Effector memory CD4-positive, alpha-beta T cell (primary cell): ENCODE data around the gene UPF2.

ENCODE experiments used
- DNase-seq, 3 donors: peaks; one replicate each; pipeline ENCODE4 v3.0.0-alpha.2; 2020
- H3K27ac ChIP-seq: 2 replicates; pipeline ENCODE4 v1.7.0; 2013; ENCODE audit warnings: mild to moderate bottlenecking, low read length, moderate library complexity; ENCODE audit not compliant: insufficient read depth, poor library complexity, severe bottlenecking
- H3K27me3 ChIP-seq: replicated peaks from 2 replicates; pipeline ENCODE4 v1.7.0; 2013; ENCODE audit warnings: mild to moderate bottlenecking, low read length; ENCODE audit not compliant: insufficient read depth, control insufficient read depth, poor library complexity, severe bottlenecking
- H3K36me3 ChIP-seq: 2 replicates; pipeline ENCODE4 v1.7.0; 2013; ENCODE audit warnings: mild to moderate bottlenecking, low read length, moderate library complexity; ENCODE audit not compliant: control insufficient read depth, insufficient read depth
- H3K4me1 ChIP-seq: 2 replicates; pipeline ENCODE4 v1.7.0; 2013; ENCODE audit warnings: low read length, mild to moderate bottlenecking; ENCODE audit not compliant: control insufficient read depth, insufficient read depth, poor library complexity, severe bottlenecking
- H3K4me3 ChIP-seq: 2 replicates; pipeline ENCODE4 v1.7.0; 2013; ENCODE audit warnings: low read length, low read depth, mild to moderate bottlenecking; ENCODE audit not compliant: insufficient read depth, poor library complexity, severe bottlenecking
- H3K9me3 ChIP-seq: 2 replicates; pipeline ENCODE4 v1.7.0; 2013; ENCODE audit warnings: mild to moderate bottlenecking, low read length, moderate library complexity; ENCODE audit not compliant: control insufficient read depth

The UPF2 gene

GRCh38 chr10:11880151-11881029 is 162.2 kb downstream of the UPF2 start:
- no peak for DNase-seq

GRCh38 chr10:11879387-11880094 is 163.1 kb downstream of the UPF2 start:
- no peaks in the 10 kb centered on the region for H3K9me3 ChIP-seq
- no peaks in the 10 kb centered on the region for H3K36me3 ChIP-seq
- H3K4me3 ChIP-seq = no peak overlapping the region
- no peak for DNase-seq
- peaks cover 4% of the 10 kb centered on the region for H3K4me1 ChIP-seq
- H3K27me3 ChIP-seq = no peaks in the 10 kb centered on the region
- H3K27ac ChIP-seq = no peak overlapping the region

More at GRCh38 chr10:11880151-11881029, 162.2 kb downstream of the UPF2 start:
- no peak overlapping the region for H3K4me3 ChIP-seq
- no peak overlapping the region for H3K27ac ChIP-seq
- H3K36me3 ChIP-seq = no peaks in the 10 kb centered on the region
- H3K4me1 ChIP-seq = no peaks in the 10 kb centered on the region
- H3K9me3 ChIP-seq = no peaks in the 10 kb centered on the region
- H3K27me3 ChIP-seq = no peaks in the 10 kb centered on the region

- H3K9me3 ChIP-seq = no peaks in the 10 kb centered on the region
- no peaks in the 10 kb centered on the region for H3K27me3 ChIP-seq
- DNase-seq = no peak
- no peak overlapping the region for H3K27ac ChIP-seq
- H3K4me1 ChIP-seq = peaks cover 6% of the 10 kb centered on the region
- no peak overlapping the region for H3K4me3 ChIP-seq
- H3K36me3 ChIP-seq = no peaks in the 10 kb centered on the region
These were observed 163.8 kb downstream of the UPF2 start for GRCh38 chr10:11878776-11879175.

- Histone ChIP-seq H3K4me1 (peaks cover 6% of the 10 kb centered on the region), H3K36me3 (no peaks in the 10 kb centered on the region), H3K9me3 (no peaks in the 10 kb centered on the region), H3K4me3 (no peak overlapping the region), H3K27me3 (no peaks in the 10 kb centered on the region), H3K27ac (no peak overlapping the region)
- DNase-seq = no peak
These were observed 165.1 kb downstream of the UPF2 start for GRCh38 chr10:11877591-11877905.

GRCh38 chr10:11876805-11877590 is 165.6 kb downstream of the UPF2 start:
- Histone ChIP-seq H3K27me3 (no peaks in the 10 kb centered on the region), H3K4me1 (peaks cover 6% of the 10 kb centered on the region), H3K4me3 (no peak overlapping the region), H3K9me3 (no peaks in the 10 kb centered on the region), H3K27ac (no peak overlapping the region), H3K36me3 (no peaks in the 10 kb centered on the region)
- DNase-seq = no peak

GRCh38 chr10:11876324-11876723 is 166.3 kb downstream of the UPF2 start:
- peaks cover 6% of the 10 kb centered on the region for H3K4me1 ChIP-seq
- H3K27me3 ChIP-seq = no peaks in the 10 kb centered on the region
- H3K4me3 ChIP-seq = no peak overlapping the region
- no peak for DNase-seq
- no peaks in the 10 kb centered on the region for H3K9me3 ChIP-seq
- H3K36me3 ChIP-seq = no peaks in the 10 kb centered on the region
- H3K27ac ChIP-seq = no peak overlapping the region

- no peaks in the 10 kb centered on the region for H3K27me3 ChIP-seq
- H3K4me3 ChIP-seq = no peak overlapping the region
- no peaks in the 10 kb centered on the region for H3K36me3 ChIP-seq
- DNase-seq = no peak
- peaks cover 6% of the 10 kb centered on the region for H3K4me1 ChIP-seq
- no peak overlapping the region for H3K27ac ChIP-seq
- no peaks in the 10 kb centered on the region for H3K9me3 ChIP-seq
These were observed 166.9 kb downstream of the UPF2 start for GRCh38 chr10:11875494-11876281.

- DNase-seq = no peak
- no peaks in the 10 kb centered on the region for H3K27me3 ChIP-seq
- peaks cover 6% of the 10 kb centered on the region for H3K4me1 ChIP-seq
- H3K27ac ChIP-seq = no peak overlapping the region
- H3K4me3 ChIP-seq = no peak overlapping the region
- H3K9me3 ChIP-seq = no peaks in the 10 kb centered on the region
- no peaks in the 10 kb centered on the region for H3K36me3 ChIP-seq
These were observed 167.8 kb downstream of the UPF2 start for GRCh38 chr10:11874568-11875493.

- H3K36me3 ChIP-seq = no peaks in the 10 kb centered on the region
- no peak for DNase-seq
- H3K4me3 ChIP-seq = no peak overlapping the region
- no peak overlapping the region for H3K27ac ChIP-seq
- no peaks in the 10 kb centered on the region for H3K9me3 ChIP-seq
- H3K27me3 ChIP-seq = no peaks in the 10 kb centered on the region
- peaks cover 6% of the 10 kb centered on the region for H3K4me1 ChIP-seq
These were observed 171.1 kb downstream of the UPF2 start for GRCh38 chr10:11871466-11871865.
